B cell (primary cell): Measurements from ENCODE around the gene TMPRSS11D.

Experiments
- CTCF ChIP-seq: fragments of 200-600 bp; IDR thresholded peaks from one replicate; pipeline ENCODE4 v1.8.0; 2022; ENCODE audit warnings: antibody characterized with exemption, mild to moderate bottlenecking
- EZH2 ChIP-seq: IDR thresholded peaks from 2 replicates; pipeline ENCODE4 v1.6.1; 2012; ENCODE audit warnings: borderline replicate concordance, low read depth, mild to moderate bottlenecking, moderate library complexity, low read length; ENCODE audit not compliant: insufficient read depth, poor library complexity, severe bottlenecking

- TF ChIP-seq EZH2 (no peak), CTCF (no peak)
These were observed 104.2 kb downstream of the TMPRSS11D start for GRCh38 chr4:67779631-67780030.
